Transverse colon (tissue), 4 donors: ENCODE results near the gene IL17RB. TPM values are rescaled to one million over a fixed set of nuclear protein-coding genes. Genes with fewer than 3 reads are reported as not detected.

Experiments
- DNase-seq: peaks from one replicate; pipeline ENCODE4 v3.0.0-alpha.2; 2019
- H3K27ac ChIP-seq, 4 donors: fragments of 200-600 bp; sonication (generic); 2 replicates each; pipeline ENCODE4 v1.5.1; 2016 to 2018; ENCODE audit warnings: inconsistent platforms in 4 of 4
- H3K27me3 ChIP-seq: fragments of 200-600 bp; sonication (generic); 2 replicates; pipeline ENCODE4 v1.5.1; 2017; ENCODE audit warnings: inconsistent platforms
- H3K36me3 ChIP-seq, 4 donors: fragments of 200-600 bp; sonication (generic); 2 replicates each; pipeline ENCODE4 v1.5.1; 2017 to 2019; ENCODE audit warnings: inconsistent platforms in 4 of 4
- H3K4me1 ChIP-seq, 4 donors: fragments of 200-600 bp; sonication (generic); 2 replicates each; pipeline ENCODE4 v1.5.1; 2017 to 2020; ENCODE audit warnings: inconsistent platforms in 4 of 4
- H3K4me3 ChIP-seq, 4 donors: fragments of 200-600 bp; sonication (generic); 1 replicate in 1 of 4; 2 replicates in 3 of 4; pipeline versions ENCODE4 v1.5.1 to v1.6.1; 2017 to 2019; ENCODE audit warnings: inconsistent platforms in 4 of 4
- H3K9me3 ChIP-seq, 2 donors: fragments of 200-600 bp; sonication (generic); 2 replicates each; pipeline ENCODE4 v1.5.1; 2017 to 2019; ENCODE audit warnings: inconsistent platforms in 2 of 2
- EP300 ChIP-seq: sonication (generic); formaldehyde crosslinking; IDR thresholded peaks from one replicate; pipeline ENCODE4 v1.6.1; 2017; ENCODE audit warnings: antibody characterized with exemption, low read depth
- POLR2A ChIP-seq: fragments of 450-650 bp; IDR thresholded peaks from one replicate; pipeline ENCODE4 v1.6.1; 2016; ENCODE audit warnings: antibody characterized with exemption, mild to moderate bottlenecking, moderate library complexity
- POLR2AphosphoS5 ChIP-seq, 3 donors: sonication (generic); formaldehyde crosslinking; IDR thresholded peaks; one replicate each; pipeline ENCODE4 v1.6.1; 2016; ENCODE audit warnings: antibody characterized with exemption in 3 of 3
- WGBS, 2 donors: methylation state at CpG; one replicate each; pipeline ENCODE4 v1.1.5; 2018; ENCODE audit warnings: low coverage in 1 of 2; 5-methylcytosine and 5-hydroxymethylcytosine counted together
- in situ Hi-C, 4 donors: fragments of 200-750 bp; cut with MboI; loops; one replicate each; pipeline versions ENCODE4 v1.15.0 to v1.15.1; 2017; ENCODE audit warnings: low sequenced_read_pairs in 3 of 4, low pct_ligation_motif_present in 1 of 4, low pct_unique_long_range_greater_than_20kb in 1 of 4
- intact Hi-C: fragments of 100-400 bp; cut with DNase I; formaldehyde crosslinking; loops from one replicate; pipeline ENCODE4 v1.15.1; 2023; ENCODE audit warnings: low total_unique reads
- total RNA-seq, 4 donors: library from RNA; depleted of rRNA; stranded (reverse); fragments of >200 nt; gene quantifications; one replicate each; pipeline ENCODE4 v1.1.0, GENCODE V29; 2016
- TF ChIP-seq, protein P1 (sequence below), 5 experiments: fragments of 200-600 bp in 3 of 5; fragments of 450-650 bp in 2 of 5; sonication (generic) in 3 of 5; IDR thresholded peaks; 1 replicate in 2 of 5; 2 replicates in 3 of 5; pipeline ENCODE4 v1.5.1; 2016 to 2017; ENCODE audit warnings: antibody characterized with exemption in 5 of 5, inconsistent platforms in 3 of 5, mild to moderate bottlenecking in 2 of 5, moderate library complexity in 1 of 5

Gene IL17RB
- total RNA-seq, 4 donors from 2014 or later: 26.0 to 36.5 (median 32.8) TPM; not detected in 1

DNA sequence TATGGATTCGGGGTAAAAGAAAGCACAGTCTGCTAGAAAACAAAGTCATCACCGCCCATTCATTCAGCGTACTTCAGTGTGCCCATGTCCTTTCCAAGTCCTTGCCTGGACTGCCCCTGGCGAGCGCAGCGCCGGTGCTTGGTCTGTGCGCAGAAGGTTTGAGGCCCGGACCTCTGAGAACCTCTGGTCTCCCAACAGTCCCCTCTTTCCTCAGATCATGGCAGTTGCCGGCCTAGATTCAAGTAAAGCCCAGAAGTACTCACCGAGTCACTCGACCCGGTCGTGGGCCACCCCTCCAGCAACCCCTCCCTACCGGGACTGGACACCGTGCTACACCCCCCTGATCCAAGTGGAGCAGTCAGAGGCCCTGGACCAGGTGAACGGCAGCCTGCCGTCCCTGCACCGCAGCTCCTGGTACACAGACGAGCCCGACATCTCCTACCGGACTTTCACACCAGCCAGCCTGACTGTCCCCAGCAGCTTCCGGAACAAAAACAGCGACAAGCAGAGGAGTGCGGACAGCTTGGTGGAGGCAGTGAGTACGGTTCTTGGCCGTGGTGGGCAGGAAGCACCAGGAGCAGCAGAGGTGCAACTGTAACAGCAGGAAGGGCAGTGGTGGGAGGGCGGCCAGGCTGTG is 36.5 kb upstream of the IL17RB start:
- no peaks in the 10 kb centered on the region for H3K36me3 ChIP-seq
- TF ChIP-seq POLR2AphosphoS5 (IDR thresholded peaks at IDR 0.05) (no peak), EP300 (no peak)
- no peak for DNase-seq
- WGBS, 2 donors: 89 to 92% methylated on average over 7 to 28 of the region's 28 CpGs
- H3K9me3 ChIP-seq: no peaks in the 10 kb centered on the region
- H3K4me3 ChIP-seq: no peak overlapping the region
- no peaks in the 10 kb centered on the region for H3K27me3 ChIP-seq
- intact Hi-C loops (loop anchor here (5.0 kb wide), 1 partner anchor 1863 kb away; no protein-coding TSS in a partner anchor), in situ Hi-C loops (no loop called here)
- H3K27ac ChIP-seq: no peak overlapping the region
- peaks cover 0 to 14% (median 12%) of the 10 kb centered on the region in 4 donors for H3K4me1 ChIP-seq

DNA sequence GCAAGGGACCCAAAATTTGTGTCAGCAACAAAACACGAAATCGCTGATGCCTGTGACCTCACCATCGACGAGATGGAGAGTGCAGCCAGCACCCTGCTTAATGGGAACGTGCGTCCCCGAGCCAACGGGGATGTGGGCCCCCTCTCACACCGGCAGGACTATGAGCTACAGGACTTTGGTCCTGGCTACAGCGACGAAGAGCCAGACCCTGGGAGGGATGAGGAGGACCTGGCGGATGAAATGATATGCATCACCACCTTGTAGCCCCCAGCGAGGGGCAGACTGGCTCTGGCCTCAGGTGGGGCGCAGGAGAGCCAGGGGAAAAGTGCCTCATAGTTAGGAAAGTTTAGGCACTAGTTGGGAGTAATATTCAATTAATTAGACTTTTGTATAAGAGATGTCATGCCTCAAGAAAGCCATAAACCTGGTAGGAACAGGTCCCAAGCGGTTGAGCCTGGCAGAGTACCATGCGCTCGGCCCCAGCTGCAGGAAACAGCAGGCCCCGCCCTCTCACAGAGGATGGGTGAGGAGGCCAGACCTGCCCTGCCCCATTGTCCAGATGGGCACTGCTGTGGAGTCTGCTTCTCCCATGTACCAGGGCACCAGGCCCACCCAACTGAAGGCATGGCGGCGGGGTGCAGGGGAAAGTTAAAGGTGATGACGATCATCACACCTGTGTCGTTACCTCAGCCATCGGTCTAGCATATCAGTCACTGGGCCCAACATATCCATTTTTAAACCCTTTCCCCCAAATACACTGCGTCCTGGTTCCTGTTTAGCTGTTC is 35.0 kb upstream of the IL17RB start:
- H3K27ac ChIP-seq: no peak overlapping the region
- intact Hi-C loops (loop anchor here (5.0 kb wide), 1 partner anchor 1864 kb away; no protein-coding TSS in a partner anchor), in situ Hi-C loops (no loop called here)
- no peaks in the 10 kb centered on the region for H3K27me3 ChIP-seq
- H3K4me1 ChIP-seq: peaks cover 0 to 12% (median 10%) of the 10 kb centered on the region in 4 donors
- WGBS, 2 donors: 88% methylated on average over 24 of the region's 24 CpGs; no CpG with 5 or more reads in 1 of the 2 donors
- no peak for DNase-seq
- no peaks in the 10 kb centered on the region for H3K36me3 ChIP-seq
- no peak overlapping the region for H3K4me3 ChIP-seq
- TF ChIP-seq, protein P1, sequence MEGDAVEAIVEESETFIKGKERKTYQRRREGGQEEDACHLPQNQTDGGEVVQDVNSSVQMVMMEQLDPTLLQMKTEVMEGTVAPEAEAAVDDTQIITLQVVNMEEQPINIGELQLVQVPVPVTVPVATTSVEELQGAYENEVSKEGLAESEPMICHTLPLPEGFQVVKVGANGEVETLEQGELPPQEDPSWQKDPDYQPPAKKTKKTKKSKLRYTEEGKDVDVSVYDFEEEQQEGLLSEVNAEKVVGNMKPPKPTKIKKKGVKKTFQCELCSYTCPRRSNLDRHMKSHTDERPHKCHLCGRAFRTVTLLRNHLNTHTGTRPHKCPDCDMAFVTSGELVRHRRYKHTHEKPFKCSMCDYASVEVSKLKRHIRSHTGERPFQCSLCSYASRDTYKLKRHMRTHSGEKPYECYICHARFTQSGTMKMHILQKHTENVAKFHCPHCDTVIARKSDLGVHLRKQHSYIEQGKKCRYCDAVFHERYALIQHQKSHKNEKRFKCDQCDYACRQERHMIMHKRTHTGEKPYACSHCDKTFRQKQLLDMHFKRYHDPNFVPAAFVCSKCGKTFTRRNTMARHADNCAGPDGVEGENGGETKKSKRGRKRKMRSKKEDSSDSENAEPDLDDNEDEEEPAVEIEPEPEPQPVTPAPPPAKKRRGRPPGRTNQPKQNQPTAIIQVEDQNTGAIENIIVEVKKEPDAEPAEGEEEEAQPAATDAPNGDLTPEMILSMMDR (IDR thresholded peaks at IDR 0.05): no peak
- TF ChIP-seq POLR2A (no peak), POLR2AphosphoS5 (IDR thresholded peaks at IDR 0.05) (no peak), EP300 (no peak)
- no peaks in the 10 kb centered on the region for H3K9me3 ChIP-seq

DNA sequence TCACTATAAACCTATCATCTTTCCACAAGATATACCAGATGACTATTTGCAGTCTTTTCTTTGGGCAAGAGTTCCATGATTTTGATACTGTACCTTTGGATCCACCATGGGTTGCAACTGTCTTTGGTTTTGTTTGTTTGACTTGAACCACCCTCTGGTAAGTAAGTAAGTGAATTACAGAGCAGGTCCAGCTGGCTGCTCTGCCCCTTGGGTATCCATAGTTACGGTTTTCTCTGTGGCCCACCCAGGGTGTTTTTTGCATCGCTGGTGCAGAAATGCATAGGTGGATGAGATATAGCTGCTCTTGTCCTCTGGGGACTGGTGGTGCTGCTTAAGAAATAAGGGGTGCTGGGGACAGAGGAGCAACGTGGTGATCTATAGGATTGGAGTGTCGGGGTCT is 33.9 kb upstream of the IL17RB start:
- in situ Hi-C loops: no loop called here
- WGBS, 2 donors: 73 to 80% methylated on average over 2 to 4 of the region's 4 CpGs
- no peak overlapping the region for H3K4me3 ChIP-seq
- H3K36me3 ChIP-seq: no peaks in the 10 kb centered on the region
- no peak for DNase-seq
- intact Hi-C loops: loop anchor here (5.0 kb wide), 1 partner anchor 1865 kb away; no protein-coding TSS in a partner anchor
- TF ChIP-seq POLR2A (no peak), EP300 (no peak), POLR2AphosphoS5 (IDR thresholded peaks at IDR 0.05) (no peak)
- TF ChIP-seq, protein P1 (IDR thresholded peaks at IDR 0.05): no peak
- no peaks in the 10 kb centered on the region for H3K9me3 ChIP-seq
- H3K27ac ChIP-seq: no peak overlapping the region
- no peaks in the 10 kb centered on the region for H3K27me3 ChIP-seq
- peaks cover 0 to 2% (median under 1%) of the 10 kb centered on the region in 4 donors for H3K4me1 ChIP-seq

DNA sequence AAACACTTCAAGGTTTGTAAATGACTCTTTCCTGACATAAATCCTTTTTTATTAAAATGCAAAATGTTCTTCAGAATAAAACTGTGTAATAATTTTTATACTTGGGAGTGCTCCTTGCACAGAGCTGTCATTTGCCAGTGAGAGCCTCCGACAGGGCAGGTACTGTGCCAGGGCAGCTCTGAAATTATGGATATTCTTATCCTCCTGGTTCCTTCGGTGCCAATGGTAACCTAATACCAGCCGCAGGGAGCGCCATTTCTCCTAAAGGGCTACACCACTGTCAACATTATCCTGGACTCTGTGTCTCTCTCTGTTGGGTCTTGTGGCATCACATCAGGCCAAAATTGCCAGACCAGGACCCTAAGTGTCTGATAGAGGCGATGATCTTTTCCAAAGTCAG is 33.1 kb upstream of the IL17RB start:
- no peaks in the 10 kb centered on the region for H3K36me3 ChIP-seq
- no peak for DNase-seq
- intact Hi-C loops (loop anchor here (5.0 kb wide), 1 partner anchor 1866 kb away; no protein-coding TSS in a partner anchor), in situ Hi-C loops (no loop called here)
- no peaks in the 10 kb centered on the region for H3K9me3 ChIP-seq
- no peaks in the 10 kb centered on the region for H3K27me3 ChIP-seq
- H3K4me3 ChIP-seq: no peak overlapping the region
- no peak for TF ChIP-seq EP300
- no peak for TF ChIP-seq POLR2AphosphoS5 (IDR thresholded peaks at IDR 0.05)
- TF ChIP-seq POLR2A: no peak
- TF ChIP-seq, protein P1 (IDR thresholded peaks at IDR 0.05): no peak
- no peak overlapping the region for H3K27ac ChIP-seq
- 95 to 100% methylated on average over 1 to 5 of the region's 5 CpGs for WGBS, 2 donors
- no peaks in the 10 kb centered on the region for H3K4me1 ChIP-seq
